HG02970 (cell line): Measurements from ENCODE around the gene CCDC89.
A peak's percentile ranks its signal among the peaks of the same experiment; 100 is the strongest.
"Not testable (repeated sequence)": the region's sequence is repeated elsewhere in the genome, so short reads cannot be mapped to it uniquely, and the experiment has no call there.

Experiments used
- ATAC-seq: cut with Tn5 transposase; IDR thresholded peaks from one replicate; pipeline ENCODE4 v1.9.1; 2021; ENCODE audit warnings: mild to moderate bottlenecking, moderate library complexity, moderate number of reproducible peaks; ENCODE audit not compliant: unreplicated experiment, low FRiP score

CCDC89 gene

GRCh38 chr11:85654343-85654742 is 31.7 kb downstream of the CCDC89 start:
- ATAC-seq, result not testable (repeated sequence)

GRCh38 chr11:85652786-85653447 is 33.1 kb downstream of the CCDC89 start:
- no peak for ATAC-seq

- no peak for ATAC-seq
These were observed 34.9 kb downstream of the CCDC89 start for GRCh38 chr11:85651118-85651517.

GRCh38 chr11:85647604-85648299 is 38.2 kb downstream of the CCDC89 start, which contains the start of gene TMEM126A:
TMEM126A (plus strand) TSS chr11:85647967; CDS start chr11:85650256, 2,289 bp downstream.
- ATAC-seq, result peak; percentile 100

- ATAC-seq, result no peak
These were observed 38.9 kb downstream of the CCDC89 start for GRCh38 chr11:85647078-85647477.

- no peak for ATAC-seq
These were observed 42.8 kb downstream of the CCDC89 start for GRCh38 chr11:85643191-85643614.

GRCh38 chr11:85634747-85635146 is 51.2 kb downstream of the CCDC89 start:
- ATAC-seq, result no peak
